Kidney (tissue), 22 donors: ENCODE results near the gene DHRS7. TPM values are rescaled to one million over a fixed set of nuclear protein-coding genes. Genes with fewer than 3 reads are reported as not detected.

Experiments used
- DNase-seq, 5 donors: peaks; one replicate each; pipeline ENCODE4 v3.0.0-alpha.2; 2013 to 2020
- FAIRE-seq: peaks from 2 replicates; lab custom pipeline; 2012; peaks lifted over from hg19 to GRCh38; lab: Jason Lieb, UNC
- H3K27ac ChIP-seq, 2 donors: one replicate each; pipeline ENCODE4 v1.7.0; 2013; ENCODE audit warnings: low read depth in 2 of 2, low read length in 2 of 2, inconsistent platforms in 1 of 2
- H3K27me3 ChIP-seq: one replicate; pipeline ENCODE4 v1.7.1; 2013; ENCODE audit warnings: low read length, inconsistent platforms; ENCODE audit not compliant: control insufficient read depth, insufficient read depth
- H3K36me3 ChIP-seq, 3 donors: one replicate each; pipeline versions ENCODE4 v1.7.0 to v1.7.1; 2013; ENCODE audit warnings: low read length in 3 of 3, control low read depth in 1 of 3, inconsistent platforms in 1 of 3; ENCODE audit not compliant: insufficient read depth in 3 of 3, control insufficient read depth in 2 of 3
- H3K4me1 ChIP-seq, 3 donors: one replicate each; pipeline versions ENCODE4 v1.7.0 to v1.7.1; 2013; ENCODE audit warnings: low read length in 3 of 3, inconsistent platforms in 1 of 3, low read depth in 1 of 3; ENCODE audit not compliant: control insufficient read depth in 2 of 3, insufficient read depth in 2 of 3
- H3K4me3 ChIP-seq, 3 donors: one replicate each; pipeline versions ENCODE4 v1.7.0 to v1.8.1; 2013; ENCODE audit warnings: low read length in 3 of 3, control low read depth in 1 of 3, inconsistent platforms in 1 of 3
- H3K9ac ChIP-seq, 3 donors: one replicate each; pipeline versions ENCODE4 v1.7.0 to v1.7.1; 2013; ENCODE audit warnings: low read length in 3 of 3, control low read depth in 1 of 3, inconsistent platforms in 1 of 3
- H3K9me3 ChIP-seq, 3 donors: one replicate each; pipeline versions ENCODE4 v1.7.0 to v1.7.1; 2013; ENCODE audit warnings: low read length in 3 of 3, control low read depth in 1 of 3, inconsistent platforms in 1 of 3; ENCODE audit not compliant: control insufficient read depth in 2 of 3, insufficient read depth in 1 of 3
- CTCF ChIP-seq: IDR thresholded peaks from 3 replicates; pipeline ENCODE4 v1.5.1; 2012; ENCODE audit warnings: mild to moderate bottlenecking, moderate library complexity, borderline replicate concordance; ENCODE audit not compliant: insufficient read depth; ENCODE audit errors: extremely low read depth
- intact Hi-C: fragments of 100-400 bp; cut with DNase I; formaldehyde crosslinking; loops from one replicate; pipeline ENCODE4 v1.11.1; 2022
- long read RNA-seq, 10 donors: library from polyadenylated mRNA in 1 of 10; unstranded in 1 of 10; transcript quantifications; one replicate each; pipeline ENCODE4 v2.0.0 and lab custom pipeline, GENCODE V29; 2021 to 2026
- polyA plus RNA-seq: library from polyadenylated mRNA; stranded (reverse); fragments of 350-450 nt; fragmentation: Illumina TruSeq; extraction: RNeasy Lipid Tissue Mini Kit (QIAGEN cat#74804); gene quantifications from one replicate; pipeline ENCODE4 v1.2.3, GENCODE V29; 2014; ENCODE audit warnings: low read depth, low replicate concordance; ENCODE audit not compliant: insufficient read depth
- total RNA-seq: library from RNA; stranded (reverse); fragmentation: NEBNext Ultra II Directional; extraction: Animal tissue kit (Norgen Biotek cat#: 25700); gene quantifications from one replicate; pipeline ENCODE4 v1.2.1, GENCODE V29; 2021
- donor health status: control.
- donor health status: control.
- donor health status: control.
- donor health status: control.
- donor health status: control.
- donor health status: DM: yes; HTN: yes; CAD: no.
- donor health status: Normal renal cell carcinoma (clear cell type).

The DHRS7 gene
- total RNA-seq: 93.7 TPM
- 128 TPM for polyA plus RNA-seq
- long read RNA-seq, donor 1, transcript DHRS7-209 (7 exons, 1,322 nt): major isoform, 24 of 30 reads
- long read RNA-seq, donor 1, partial matches to known transcripts: 0 of 30 reads
- long read RNA-seq, donor 1, other reads (novel, unspliced or antisense): 0 of 30 reads
- long read RNA-seq, donor 2, transcript DHRS7-209 (7 exons, 1,322 nt): major isoform, 52 of 89 reads
- long read RNA-seq, donor 2, transcript DHRS7-206 (2 exons, 563 nt): minor isoform, 25 of 89 reads
- long read RNA-seq, donor 2, partial matches to known transcripts: 8 of 89 reads
- long read RNA-seq, donor 2, other reads (novel, unspliced or antisense): 0 of 89 reads
- long read RNA-seq, donor 3, transcript DHRS7-206 (2 exons, 563 nt): minor isoform, 8 of 42 reads
- long read RNA-seq, donor 3, transcript DHRS7-209 (7 exons, 1,322 nt): major isoform, 29 of 42 reads
- long read RNA-seq, donor 3, partial matches to known transcripts: 0 of 42 reads
- long read RNA-seq, donor 3, other reads (novel, unspliced or antisense): 0 of 42 reads
- long read RNA-seq, donor 4, transcript DHRS7-209 (7 exons, 1,322 nt): major isoform, 31 of 33 reads
- long read RNA-seq, donor 4, partial matches to known transcripts: 0 of 33 reads
- long read RNA-seq, donor 4, other reads (novel, unspliced or antisense): 0 of 33 reads
- long read RNA-seq, donor 5, transcript DHRS7-209 (7 exons, 1,322 nt): major isoform, 6 of 9 reads
- long read RNA-seq, donor 5, partial matches to known transcripts: 0 of 9 reads
- long read RNA-seq, donor 5, other reads (novel, unspliced or antisense): 0 of 9 reads
- long read RNA-seq, donor 6, transcript DHRS7-206 (2 exons, 563 nt): minor isoform, 12 of 46 reads
- long read RNA-seq, donor 6, transcript DHRS7-209 (7 exons, 1,322 nt): major isoform, 27 of 46 reads
- long read RNA-seq, donor 6, partial matches to known transcripts: 5 of 46 reads
- long read RNA-seq, donor 6, other reads (novel, unspliced or antisense): 0 of 46 reads
- long read RNA-seq, donor 7, transcript DHRS7-209 (7 exons, 1,322 nt): major isoform, 116 of 130 reads
- long read RNA-seq, donor 7, partial matches to known transcripts: 6 of 130 reads
- long read RNA-seq, donor 7, other reads (novel, unspliced or antisense): 6 of 130 reads
- long read RNA-seq, donor 8, transcript DHRS7-209 (7 exons, 1,322 nt): major isoform, 19 of 31 reads
- long read RNA-seq, donor 8, transcript DHRS7-206 (2 exons, 563 nt): minor isoform, 11 of 31 reads
- long read RNA-seq, donor 8, partial matches to known transcripts: 0 of 31 reads
- long read RNA-seq, donor 8, other reads (novel, unspliced or antisense): 0 of 31 reads
- long read RNA-seq, donor 9, transcript DHRS7-206 (2 exons, 563 nt): minor isoform, 7 of 25 reads
- long read RNA-seq, donor 9, transcript DHRS7-209 (7 exons, 1,322 nt): major isoform, 15 of 25 reads
- long read RNA-seq, donor 9, partial matches to known transcripts: 0 of 25 reads
- long read RNA-seq, donor 9, other reads (novel, unspliced or antisense): 0 of 25 reads
- long read RNA-seq, donor 10, transcript DHRS7-209 (7 exons, 1,322 nt): major isoform, 26 of 39 reads
- long read RNA-seq, donor 10, transcript DHRS7-207 (4 exons, 924 nt): minor isoform, 5 of 39 reads
- long read RNA-seq, donor 10, transcript DHRS7-206 (2 exons, 563 nt): minor isoform, 8 of 39 reads
- long read RNA-seq, donor 10, partial matches to known transcripts: 0 of 39 reads
- long read RNA-seq, donor 10, other reads (novel, unspliced or antisense): 0 of 39 reads

GRCh38 chr14:60164712-60165546 lies at the start of gene DHRS7:
Gene DHRS7 (minus strand): TSS chr14:60165398. CDS start chr14:60165309, 89 bp downstream.
- H3K4me1 ChIP-seq: peaks cover 0 to 10% (median 0%) of the 10 kb centered on the region in 3 donors
- peak within 1 kb of the TSS; percentile 91 to 96 (median 95) for H3K4me3 ChIP-seq
- no peaks in the 10 kb centered on the region for H3K9me3 ChIP-seq
- intact Hi-C loops: no loop called here
- DNase-seq: peak; percentile 82 to 95 (median 89)
- peak; percentile 42 for TF ChIP-seq CTCF
- FAIRE-seq: no peak
- H3K27ac ChIP-seq: peak within 1 kb of the TSS; percentile 91 to 97
- H3K9ac ChIP-seq: peak within 1 kb of the TSS; percentile 72 to 98 (median 97)
- H3K36me3 ChIP-seq: no peaks in the 10 kb centered on the region
- no peaks in the 10 kb centered on the region for H3K27me3 ChIP-seq

GRCh38 chr14:60214415-60215126 lies 49.4 kb upstream of the DHRS7 start:
- Histone ChIP-seq H3K9me3 (no peaks in the 10 kb centered on the region), H3K36me3 (no peaks in the 10 kb centered on the region), H3K27me3 (no peaks in the 10 kb centered on the region), H3K9ac (no peak overlapping the region), H3K4me3 (no peak overlapping the region), H3K4me1 (peaks cover 0 to 11% (median 0%) of the 10 kb centered on the region in 3 donors), H3K27ac (no peak overlapping the region)
- DNase-seq (no peak), FAIRE-seq (no peak)
- intact Hi-C loops: no loop called here
- TF ChIP-seq CTCF: no peak
